ENCODE measurements around the gene CTRB1. TPM values are rescaled to one million over a fixed set of nuclear protein-coding genes. Genes with fewer than 3 reads are reported as not detected.
"Not testable (repeated sequence)": the region's sequence is repeated elsewhere in the genome, so short reads cannot be mapped to it uniquely, and the experiment has no call there.

Gene CTRB1
- total RNA-seq, 1 donor from 2014 or later: 15.0 TPM

GRCh38 chr16:75271441-75272096 lies 52.8 kb downstream of the CTRB1 start:
- no peak for DNase-seq (ENCODE audit: low spot score)

- no peak for DNase-seq (ENCODE audit: low spot score)
Measured at GRCh38 chr16:75272097-75272551, 53.3 kb downstream of the CTRB1 start.

GRCh38 chr16:75272629-75273028 lies 53.8 kb downstream of the CTRB1 start:
- DNase-seq (ENCODE audit: low spot score): not testable (repeated sequence)

- DNase-seq (ENCODE audit: low spot score): no peak
Measured at GRCh38 chr16:75273054-75273925, 54.5 kb downstream of the CTRB1 start.

Other genes starting within 250 kb of the CTRB1 start
- gene WDR59, start 233.9 kb upstream of the CTRB1 start, total RNA-seq: 72.5 TPM
- 30.7 TPM for gene ZNRF1, start 220.0 kb upstream of the CTRB1 start, total RNA-seq
- gene LDHD, start 102.2 kb upstream of the CTRB1 start, total RNA-seq: 14.5 TPM
- 11.4 TPM for gene ZFP1, start 70.5 kb upstream of the CTRB1 start, total RNA-seq
- 26.7 TPM for gene CTRB2, start 11.8 kb upstream of the CTRB1 start, total RNA-seq
- 223 TPM for gene BCAR1, start 32.6 kb downstream of the CTRB1 start, total RNA-seq
- gene CFDP1, start 214.5 kb downstream of the CTRB1 start, total RNA-seq: 45.2 TPM
- gene TMEM170A, start 245.7 kb downstream of the CTRB1 start, total RNA-seq: 32.1 TPM

Measured in mucosa of gallbladder (tissue), 1 donor.